CD4-positive, alpha-beta T cell treated with Interleukin-4 for 4 hours (primary cell): ENCODE measurements around the gene SETDB1.
"Not testable (repeated sequence)": the region's sequence is repeated elsewhere in the genome, so short reads cannot be mapped to it uniquely, and the experiment has no call there.

Source experiments
- DNase-seq: peaks from one replicate; pipeline ENCODE4 v3.0.0-alpha.2; 2020

SETDB1 gene

DNA sequence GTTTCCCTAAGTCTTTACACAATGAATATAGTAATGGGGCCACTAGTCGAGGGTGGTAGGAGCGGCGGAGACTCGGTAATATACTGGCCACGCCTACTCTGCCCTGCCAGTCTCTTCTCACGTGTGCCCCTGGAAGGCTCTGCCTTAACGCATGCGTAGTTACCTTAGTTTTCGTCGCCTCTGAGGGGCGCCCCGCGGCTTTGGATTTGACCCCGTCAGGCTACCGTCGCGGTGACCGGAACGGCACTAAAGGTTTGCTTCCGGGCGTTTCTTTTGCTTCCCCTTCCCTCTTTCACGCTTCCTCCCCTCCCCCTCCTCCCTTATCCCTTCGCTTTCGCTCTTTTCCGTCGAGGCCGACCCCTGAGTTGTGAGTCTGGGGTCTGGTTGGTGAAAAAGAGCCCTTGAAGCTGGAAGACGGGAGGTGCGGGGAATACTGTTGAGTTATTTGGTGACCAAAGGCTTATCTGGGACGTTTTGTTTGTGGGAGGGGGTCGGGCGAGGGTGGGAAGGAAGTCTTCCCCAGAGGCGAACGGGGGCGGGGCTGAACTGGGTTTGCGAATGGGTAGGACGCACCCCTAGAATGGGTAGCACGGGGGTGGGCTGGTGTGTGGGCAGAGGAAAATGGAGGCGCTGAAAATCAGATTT, at the start of gene SETDB1:
SETDB1 (plus strand) TSS at position 267 of the 645 bp plus-strand sequence. CDS start 1,352 bp downstream, outside the sequence.
- DNase-seq, result peak; percentile 96

- not testable (repeated sequence) for DNase-seq
Measured at GRCh38 chr1:150878931-150879330, 47.2 kb upstream of the SETDB1 start.

- no peak for DNase-seq
Measured at GRCh38 chr1:150881331-150882070, 44.7 kb upstream of the SETDB1 start.

GRCh38 chr1:150883121-150883520, 43.0 kb upstream of the SETDB1 start:
- not testable (repeated sequence) for DNase-seq

GRCh38 chr1:150887018-150887417, 39.1 kb upstream of the SETDB1 start, which contains the start of gene CTXND2:
Gene CTXND2 (plus strand): TSS chr1:150887136. CDS start chr1:150912315, 25,179 bp downstream.
- no peak for DNase-seq

DNA sequence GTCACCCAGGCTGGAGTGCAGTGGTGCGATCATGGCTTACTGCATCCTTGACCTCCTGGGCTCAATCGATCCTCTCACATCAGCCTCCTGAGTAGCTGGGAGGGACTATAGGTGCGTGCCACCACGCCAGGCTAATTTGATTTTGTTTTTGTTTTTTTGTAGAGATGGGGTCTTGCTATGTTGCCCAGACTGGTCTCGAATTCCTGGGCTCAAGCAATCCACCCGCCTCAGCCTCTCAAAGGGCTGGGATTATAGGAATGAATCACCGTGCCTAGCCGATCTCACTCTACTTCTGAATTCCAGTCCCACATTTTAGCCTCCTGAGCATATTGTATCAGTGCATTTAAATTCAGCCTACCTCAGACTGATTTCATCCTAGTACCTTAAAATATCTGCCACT, 37.4 kb upstream of the SETDB1 start:
- DNase-seq, result no peak

- no peak for DNase-seq
Measured at GRCh38 chr1:150890033-150890416, 36.1 kb upstream of the SETDB1 start.

DNA sequence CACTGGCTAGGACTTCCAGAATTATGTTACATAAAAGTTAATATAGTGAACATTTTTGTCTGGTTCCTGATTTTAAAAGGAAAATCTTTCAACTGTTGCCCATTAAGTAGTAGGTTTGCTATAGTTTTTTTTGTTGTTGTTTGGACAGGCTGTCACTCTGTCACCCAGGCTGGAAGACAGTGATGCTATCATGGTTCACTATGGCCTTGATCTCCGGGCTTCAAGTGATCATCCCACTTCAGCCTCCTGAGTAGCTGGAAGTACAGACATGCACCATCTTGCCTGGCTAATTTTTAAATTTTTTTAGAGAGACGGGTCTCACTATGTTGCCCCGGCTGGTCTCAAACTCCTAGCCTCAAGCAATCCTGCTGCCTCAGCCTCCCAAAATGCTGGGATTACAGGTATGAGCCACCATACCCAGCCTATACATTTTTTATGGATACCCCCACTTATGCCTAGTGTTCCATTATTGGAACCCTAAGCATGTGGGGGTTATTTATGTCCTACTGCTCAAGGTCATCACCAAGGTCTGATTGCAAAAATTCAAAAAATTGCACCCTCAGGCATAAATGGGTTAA, 32.7 kb upstream of the SETDB1 start:
- no peak for DNase-seq

DNA sequence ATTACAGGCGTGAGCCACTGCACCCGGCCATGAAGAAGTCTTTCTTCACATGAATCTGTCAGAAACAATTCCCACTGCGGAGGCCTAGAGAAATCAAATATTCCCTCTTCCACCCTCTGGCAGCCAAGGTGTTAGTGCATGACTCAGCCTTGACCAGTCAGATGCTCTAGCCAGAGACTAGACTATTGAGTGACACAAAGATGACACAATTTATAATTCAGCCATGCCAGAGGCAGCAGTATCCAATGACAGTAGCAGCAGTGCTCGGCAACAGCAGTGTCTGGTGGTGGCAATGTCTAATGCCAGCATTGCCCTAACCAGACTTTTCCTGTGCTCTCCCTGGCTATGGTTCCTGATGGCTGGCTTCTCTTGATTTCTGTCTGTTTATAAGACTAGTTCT, 30.5 kb upstream of the SETDB1 start:
- DNase-seq, result no peak

GRCh38 chr1:150899795-150900194, 26.4 kb upstream of the SETDB1 start:
- not testable (repeated sequence) for DNase-seq

DNA sequence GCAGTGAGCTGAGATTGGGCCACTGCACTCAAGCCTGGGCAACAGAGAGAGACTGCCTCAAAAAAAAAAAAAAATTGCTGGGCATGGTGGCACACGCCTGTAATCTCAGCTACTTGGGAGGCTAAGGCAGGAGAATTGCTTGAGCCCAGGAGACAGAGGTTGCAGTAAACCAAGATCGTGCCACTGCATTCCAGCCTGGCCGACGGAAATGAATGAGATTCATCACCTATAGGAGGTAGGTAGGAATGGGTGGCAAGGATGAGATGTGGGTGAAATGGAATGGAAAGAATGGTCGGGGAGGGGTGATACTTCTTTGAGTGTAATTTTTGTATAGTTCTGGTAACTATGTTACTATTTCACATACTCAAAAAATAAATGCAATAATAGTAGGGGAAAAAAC, 23.8 kb upstream of the SETDB1 start:
- no peak for DNase-seq

DNA sequence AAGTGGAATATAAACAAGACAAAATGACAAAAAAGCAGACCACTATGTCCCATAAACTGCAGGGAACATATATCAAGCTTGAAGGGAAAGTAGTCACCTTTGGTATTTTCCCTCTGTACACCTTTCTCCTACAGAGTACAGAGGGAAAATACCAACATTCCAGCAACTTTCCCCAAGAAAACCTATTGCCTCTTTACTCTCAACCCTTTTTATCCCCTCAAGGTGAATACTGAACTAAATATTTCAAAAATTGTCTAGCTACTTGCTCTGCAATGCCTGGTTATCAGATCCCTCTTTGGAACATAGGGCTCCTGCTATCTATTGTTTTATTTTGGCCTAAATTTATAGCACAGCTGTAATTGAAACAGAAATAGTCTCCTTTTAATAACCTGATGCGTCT, 23.4 kb upstream of the SETDB1 start:
- no peak for DNase-seq

GRCh38 chr1:150905301-150905700, 20.9 kb upstream of the SETDB1 start:
- no peak for DNase-seq

- no peak for DNase-seq
Measured at GRCh38 chr1:150906329-150906728, 19.8 kb upstream of the SETDB1 start.

GRCh38 chr1:150906813-150907212, 19.4 kb upstream of the SETDB1 start:
- DNase-seq, result no peak

DNA sequence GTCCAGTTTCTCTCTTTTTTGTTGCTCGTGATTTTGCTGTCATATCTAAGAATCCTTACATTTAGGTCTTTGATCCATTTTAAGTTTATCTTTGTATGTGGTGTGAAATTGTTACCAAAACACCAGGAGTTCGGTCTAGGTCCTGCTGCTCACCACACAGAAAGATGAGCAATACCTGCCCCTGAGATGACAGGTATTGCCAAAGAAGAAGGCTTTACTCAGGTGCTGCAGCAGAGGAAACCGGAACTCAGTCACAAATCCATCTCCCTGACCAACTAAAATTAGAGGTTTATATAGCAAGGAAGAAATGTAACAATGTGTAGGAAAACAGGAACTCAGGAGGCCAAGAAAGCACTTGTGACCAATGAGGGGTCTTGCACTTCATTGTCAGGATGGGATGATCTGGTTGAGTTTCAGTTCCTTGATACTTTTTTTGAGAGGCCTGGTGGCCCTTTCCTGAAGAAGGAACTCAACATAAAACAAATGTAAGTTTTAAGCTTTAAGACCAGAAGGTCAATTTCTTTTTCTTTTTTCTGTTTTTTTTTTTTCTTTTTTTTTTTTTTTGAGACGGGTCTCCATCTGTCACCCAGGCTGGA, 16.5 kb upstream of the SETDB1 start:
- no peak for DNase-seq

GRCh38 chr1:150912623-150913022, 13.5 kb upstream of the SETDB1 start:
- no peak for DNase-seq

DNA sequence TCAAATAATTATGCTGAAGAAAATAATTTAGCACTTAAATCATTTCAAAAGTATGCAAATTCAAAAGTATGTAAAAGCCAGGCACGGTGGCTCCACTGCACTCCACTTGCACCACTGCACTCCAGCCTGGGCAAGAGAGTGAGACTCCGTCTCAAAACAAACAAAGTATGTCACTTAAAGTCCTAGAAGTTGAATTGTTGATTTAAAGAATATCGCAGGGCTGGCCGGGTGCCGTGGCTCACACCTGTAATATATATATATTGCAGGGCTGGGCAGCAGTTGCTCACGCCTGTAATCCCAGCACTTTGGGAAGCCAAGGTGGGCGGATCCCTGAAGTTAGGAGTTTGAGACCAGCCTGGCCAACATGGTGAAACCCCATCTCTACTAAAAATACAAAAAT, 8.8 kb upstream of the SETDB1 start:
- DNase-seq, result no peak

GRCh38 chr1:150922519-150922975, 3.6 kb upstream of the SETDB1 start:
- DNase-seq, result peak; percentile 87

GRCh38 chr1:150925080-150925479, 1.1 kb upstream of the SETDB1 start:
- DNase-seq, result no peak

GRCh38 chr1:150927624-150928023, 1.5 kb downstream of the SETDB1 start:
- no peak for DNase-seq

DNA sequence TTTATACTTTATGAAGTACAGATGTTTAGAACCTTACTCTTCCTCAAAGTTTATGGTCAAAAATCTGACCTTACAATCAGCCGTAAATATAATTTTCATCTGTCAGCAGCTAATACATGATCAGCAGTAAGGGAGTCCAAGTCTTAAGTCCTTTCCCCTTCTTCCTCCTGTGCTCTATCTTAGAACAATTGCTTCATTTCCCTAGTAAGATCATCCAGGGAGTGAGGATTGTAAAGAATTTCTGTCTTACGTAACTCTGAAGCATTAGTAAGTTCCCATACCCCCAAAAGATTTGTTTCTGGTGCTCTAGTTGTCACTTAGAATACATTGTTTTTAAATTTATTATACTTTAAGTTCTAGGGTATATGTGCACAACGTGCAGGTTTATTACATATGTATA, 2.1 kb downstream of the SETDB1 start:
- no peak for DNase-seq

GRCh38 chr1:150928775-150929174, 2.6 kb downstream of the SETDB1 start:
- not testable (repeated sequence) for DNase-seq

DNA sequence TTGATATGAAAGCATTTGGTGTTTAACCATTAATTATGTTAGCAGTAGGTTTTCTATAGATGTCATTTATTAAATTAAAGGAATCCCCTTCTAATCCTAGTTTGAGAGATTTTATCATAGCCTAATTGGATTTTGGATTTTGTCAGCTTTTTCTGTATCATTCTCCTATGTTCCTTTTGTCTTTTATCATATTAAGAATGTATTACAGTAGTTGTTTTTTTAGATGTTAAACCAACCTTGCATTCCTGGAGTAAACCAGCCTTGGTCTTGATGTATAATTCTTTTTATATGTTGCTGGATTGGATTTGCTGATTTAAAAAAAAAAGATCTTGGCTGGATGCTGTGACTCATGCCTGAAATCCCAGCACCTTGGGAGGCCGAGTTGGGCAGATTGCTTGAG, 5.6 kb downstream of the SETDB1 start:
- DNase-seq, result no peak
